ENCODE results near the gene GTF3A. TPM values are rescaled to one million over a fixed set of nuclear protein-coding genes. Genes with fewer than 3 reads are reported as not detected.
"Not testable (repeated sequence)": the region's sequence is repeated elsewhere in the genome, so short reads cannot be mapped to it uniquely, and the experiment has no call there.

GTF3A gene
- total RNA-seq = 10 to 100 TPM; 83.2 to 99.9 TPM
- long read RNA-seq, donor 1, transcript GTF3A-202 (8 exons, 1,191 nt) = minor isoform, 6 of 36 reads
- long read RNA-seq, donor 1, transcript GTF3A-201 (9 exons, 1,383 nt) = major isoform, 27 of 36 reads
- long read RNA-seq, donor 1, partial matches to known transcripts = 0 of 36 reads
- long read RNA-seq, donor 1, other reads (novel, unspliced or antisense) = 3 of 36 reads
- long read RNA-seq, donor 2, transcript GTF3A-201 (9 exons, 1,383 nt) = major isoform, 317 of 414 reads
- long read RNA-seq, donor 2, transcript GTF3A-202 (8 exons, 1,191 nt) = minor isoform, 45 of 414 reads
- long read RNA-seq, donor 2, partial matches to known transcripts = 11 of 414 reads
- long read RNA-seq, donor 2, other reads (novel, unspliced or antisense) = 41 of 414 reads

DNA sequence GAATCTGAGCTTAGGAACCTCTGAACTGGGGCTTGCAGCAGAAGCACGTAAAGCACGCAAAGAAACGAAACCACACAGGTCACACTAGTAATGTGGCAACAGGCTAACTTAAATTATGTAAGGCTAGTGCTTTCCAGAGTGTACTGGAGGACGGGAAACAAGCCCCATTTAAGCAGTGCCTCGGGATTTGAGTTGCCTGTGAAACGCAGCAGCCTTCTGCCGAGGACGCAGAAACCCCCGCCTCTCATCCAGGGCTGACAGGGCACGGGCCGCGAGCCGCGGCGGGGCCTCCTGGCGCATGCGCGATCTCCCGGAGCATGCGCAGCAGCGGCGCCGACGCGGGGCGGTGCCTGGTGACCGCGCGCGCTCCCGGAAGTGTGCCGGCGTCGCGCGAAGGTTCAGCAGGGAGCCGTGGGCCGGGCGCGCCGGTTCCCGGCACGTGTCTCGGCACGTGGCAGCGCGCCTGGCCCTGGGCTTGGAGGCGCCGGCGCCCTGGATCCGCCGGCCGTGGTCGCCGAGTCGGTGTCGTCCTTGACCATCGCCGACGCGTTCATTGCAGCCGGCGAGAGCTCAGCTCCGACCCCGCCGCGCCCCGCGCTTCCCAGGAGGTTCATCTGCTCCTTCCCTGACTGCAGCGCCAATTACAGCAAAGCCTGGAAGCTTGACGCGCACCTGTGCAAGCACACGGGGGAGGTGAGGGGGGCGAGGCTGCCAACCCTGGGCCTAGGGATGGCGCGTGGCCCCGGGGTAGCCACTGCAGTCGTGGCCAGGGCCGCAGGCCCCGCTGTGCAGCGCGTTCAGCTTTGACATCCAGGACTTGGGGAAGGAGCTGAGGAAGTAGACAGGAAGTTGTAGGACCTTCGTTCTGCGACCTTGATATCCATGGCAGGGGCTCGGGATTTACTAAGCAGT is at the start of gene GTF3A:
TSS of gene GTF3A (plus strand) at position 374 of the 912 bp plus-strand sequence.
- DNase-seq (ENCODE audit: low spot score) = peak; percentile 95
- intact Hi-C loops (cut with DNase I) = loop anchor here (10.0 kb wide), 2 partner anchors 50 to 1050 kb away; no protein-coding TSS in a partner anchor

GRCh38 chr13:27374650-27375049 is 49.8 kb upstream of the GTF3A start:
- intact Hi-C loops (cut with DNase I) = loop anchor here in 1 of 2 donors (5.0 to 10.0 kb wide), 2 partner anchors 50 to 453 kb away; partner anchors contain the start of gene GTF3A
- peak; percentile 87 for DNase-seq (ENCODE audit: low spot score)

GRCh38 chr13:27375686-27376326 is 48.6 kb upstream of the GTF3A start:
- intact Hi-C loops (cut with DNase I) = loop anchor here in 1 of 2 donors (10.0 kb wide), 1 partner anchor 49 kb away; the partner anchor contains the start of gene GTF3A
- DNase-seq (ENCODE audit: low spot score) = no peak

- intact Hi-C loops (cut with DNase I) = loop anchor here in 1 of 2 donors (10.0 kb wide), 1 partner anchor 46 kb away; the partner anchor contains the start of gene GTF3A
Measured at GRCh38 chr13:27379126-27379525, 45.3 kb upstream of the GTF3A start.

GRCh38 chr13:27379694-27380641 is 44.5 kb upstream of the GTF3A start:
- intact Hi-C loops (cut with DNase I) = loop anchor here in 1 of 2 donors (10.0 kb wide), 1 partner anchor 45 kb away; the partner anchor contains the start of gene GTF3A
- peak; percentile 90 for DNase-seq (ENCODE audit: low spot score)

More at GRCh38 chr13:27379126-27379525, 45.3 kb upstream of the GTF3A start:
- no peak for DNase-seq (ENCODE audit: low spot score)

DNA sequence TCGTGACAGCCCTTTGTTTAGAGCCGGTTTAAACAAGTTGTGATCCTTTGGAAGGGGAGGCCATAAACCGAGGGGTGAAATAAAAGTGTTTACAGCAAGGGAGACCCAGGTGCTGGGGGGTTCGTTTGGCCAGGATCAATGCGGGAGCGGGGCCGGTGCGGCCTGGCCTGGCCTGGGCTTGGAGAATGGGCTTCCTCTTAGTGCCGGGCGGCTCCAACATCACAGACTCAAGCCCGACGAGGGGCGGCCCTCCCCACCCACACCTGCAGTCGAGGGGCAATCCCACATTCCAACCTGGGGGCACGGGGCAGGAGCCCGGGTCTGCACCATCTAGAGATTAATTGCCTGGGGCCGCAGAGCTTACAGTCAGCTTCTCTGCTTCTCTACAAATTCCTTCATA is 42.8 kb upstream of the GTF3A start:
- intact Hi-C loops (cut with DNase I) = no loop called here
- DNase-seq (ENCODE audit: low spot score) = no peak

GRCh38 chr13:27383104-27383921 is 41.1 kb upstream of the GTF3A start:
- no peak for DNase-seq (ENCODE audit: low spot score)
- intact Hi-C loops (cut with DNase I) = no loop called here

- intact Hi-C loops (cut with DNase I) = no loop called here
- DNase-seq (ENCODE audit: low spot score) = no peak
Measured at GRCh38 chr13:27384285-27384684, 40.1 kb upstream of the GTF3A start.

DNA sequence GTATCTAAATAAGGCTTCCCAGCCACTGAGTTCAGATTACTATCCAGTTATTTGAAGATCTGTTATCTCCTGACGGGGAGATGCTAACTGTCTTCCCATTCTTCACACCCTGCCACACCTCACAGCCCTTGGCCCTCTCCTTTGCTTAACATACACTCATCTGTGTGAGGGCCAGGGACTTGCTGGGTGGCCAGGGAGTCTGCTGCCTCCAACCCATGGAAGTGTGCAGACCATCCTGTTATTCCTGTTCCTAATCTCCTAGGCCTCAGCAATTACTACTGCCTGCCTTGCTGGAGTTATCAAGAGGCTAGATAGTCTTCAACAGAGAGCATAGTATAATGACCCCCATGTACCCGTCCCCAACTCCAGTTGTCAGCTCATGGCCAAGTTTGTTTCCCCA is 36.2 kb upstream of the GTF3A start:
- intact Hi-C loops (cut with DNase I) = no loop called here
- DNase-seq (ENCODE audit: low spot score) = no peak

- DNase-seq (ENCODE audit: low spot score) = no peak
- intact Hi-C loops (cut with DNase I) = no loop called here
Measured at GRCh38 chr13:27389891-27390290, 34.5 kb upstream of the GTF3A start.

DNA sequence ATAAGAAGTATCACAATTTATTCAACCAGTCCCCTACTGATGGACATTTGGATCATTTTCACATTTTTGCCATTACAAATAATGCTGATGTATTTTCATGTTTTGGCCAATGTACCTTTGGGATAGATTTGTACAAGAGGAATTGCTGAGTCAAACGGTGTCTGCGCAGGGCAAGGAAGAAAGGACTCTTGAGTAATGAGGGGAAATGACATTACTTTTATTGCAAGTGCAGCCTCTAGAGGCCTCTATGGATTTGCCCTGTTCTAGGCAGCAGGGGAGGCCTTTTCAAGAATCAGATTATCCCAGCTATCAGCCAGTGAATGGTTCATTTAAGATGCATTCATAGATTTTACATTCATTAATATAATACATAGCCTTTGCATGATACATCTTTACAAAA is 32.9 kb upstream of the GTF3A start:
- intact Hi-C loops (cut with DNase I) = no loop called here

DNA sequence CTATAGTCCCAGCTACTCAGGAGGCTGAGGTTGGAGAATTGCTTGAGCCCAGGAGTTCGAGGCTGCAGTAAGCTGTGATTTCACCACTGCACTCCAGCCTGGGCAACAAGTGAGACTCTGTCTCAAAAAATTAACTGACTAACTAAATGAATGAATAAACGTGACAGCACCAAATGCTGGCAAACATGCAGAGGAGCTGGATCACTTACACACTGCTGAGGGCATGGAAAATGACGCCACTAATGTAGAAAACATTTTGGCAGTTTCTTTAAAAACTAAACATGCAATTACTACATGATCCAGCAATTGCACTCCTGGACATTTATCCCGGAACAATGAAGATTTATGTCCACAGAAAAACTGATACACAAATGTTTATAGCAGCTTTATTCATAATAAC is 31.3 kb upstream of the GTF3A start:
- intact Hi-C loops (cut with DNase I) = no loop called here
- no peak for DNase-seq (ENCODE audit: low spot score)

More for the DNA sequence above, 32.9 kb upstream of the GTF3A start:
- DNase-seq (ENCODE audit: low spot score) = no peak

DNA sequence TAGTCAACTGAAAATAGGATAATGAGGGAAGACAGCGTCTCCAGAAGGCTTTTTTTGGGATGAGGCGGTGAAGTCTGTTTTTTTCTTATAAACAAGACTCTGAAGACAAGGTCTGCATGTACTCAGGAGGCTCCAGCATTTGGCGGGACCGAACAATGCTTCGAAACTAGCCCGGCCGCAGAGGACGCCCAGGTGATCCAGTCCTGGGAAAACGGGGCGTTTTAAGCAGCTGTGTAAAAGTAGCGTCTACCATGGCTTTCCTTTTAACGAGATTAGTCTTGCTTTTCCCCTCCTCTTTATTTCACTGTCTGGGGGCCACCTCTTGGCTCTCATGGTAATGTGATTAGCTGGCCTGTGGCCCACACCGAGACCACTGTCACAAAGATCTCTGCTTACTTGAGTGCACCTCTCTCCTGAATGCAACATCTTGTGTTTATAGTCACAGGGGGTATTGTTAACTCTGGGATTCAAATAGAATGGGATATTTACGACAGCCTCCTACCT is 29.4 kb upstream of the GTF3A start:
- DNase-seq (ENCODE audit: low spot score) = no peak
- intact Hi-C loops (cut with DNase I) = no loop called here

- DNase-seq (ENCODE audit: low spot score) = no peak
- intact Hi-C loops (cut with DNase I) = no loop called here
Measured at GRCh38 chr13:27396252-27396846, 28.1 kb upstream of the GTF3A start.

- intact Hi-C loops (cut with DNase I) = no loop called here
- no peak for DNase-seq (ENCODE audit: low spot score)
Measured at GRCh38 chr13:27398360-27398759, 26.1 kb upstream of the GTF3A start.

DNA sequence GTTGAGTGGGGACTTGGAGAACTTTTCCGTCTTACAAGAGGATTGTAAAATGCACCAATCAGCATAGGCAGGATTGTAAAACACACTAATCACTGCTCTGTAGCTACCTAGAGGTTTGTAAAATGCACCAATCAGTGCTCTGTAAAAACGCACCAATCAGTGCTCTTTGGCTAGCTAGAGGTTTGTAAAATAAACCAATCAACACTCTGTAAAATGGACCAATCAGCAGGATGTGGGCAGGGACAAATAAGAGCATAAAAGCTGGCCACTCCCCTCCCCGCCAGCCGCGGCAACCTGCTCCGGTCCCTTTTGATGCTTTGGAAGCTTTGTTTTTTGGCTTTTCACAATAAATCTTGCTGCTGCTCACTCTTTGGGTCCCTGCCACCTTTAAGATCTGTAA is 24.0 kb upstream of the GTF3A start:
- intact Hi-C loops (cut with DNase I); DNase-seq (ENCODE audit: low spot score): not testable (repeated sequence)

DNA sequence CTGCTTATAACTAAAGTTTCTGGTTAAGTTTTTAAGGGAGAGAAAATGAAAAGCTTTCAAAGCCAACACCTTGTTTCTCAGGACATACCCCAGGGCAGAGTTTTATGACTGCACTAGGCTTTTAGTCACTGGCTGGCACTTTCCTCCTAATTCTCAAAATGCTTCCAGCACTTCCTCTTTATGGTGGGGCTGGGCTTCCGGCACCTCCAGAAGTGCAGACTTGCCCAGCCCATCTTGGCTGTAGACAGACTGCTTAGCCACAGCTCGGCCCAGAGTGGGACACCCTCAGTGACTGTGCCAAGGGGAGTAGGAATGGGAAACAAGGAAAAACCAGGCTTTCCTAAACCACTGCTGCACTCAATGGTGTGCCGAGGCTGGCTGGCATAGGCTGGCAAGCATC is 23.2 kb upstream of the GTF3A start:
- DNase-seq (ENCODE audit: low spot score) = no peak
- intact Hi-C loops (cut with DNase I) = no loop called here
